ENCODE results near the gene CTNNAL1.
"Not testable (repeated sequence)": the region's sequence is repeated elsewhere in the genome, so short reads cannot be mapped to it uniquely, and the experiment has no call there.

Gene CTNNAL1

GRCh38 chr9:108921200-108921599 lies 92.1 kb downstream of the CTNNAL1 start:
- no peak for DNase-seq

DNA sequence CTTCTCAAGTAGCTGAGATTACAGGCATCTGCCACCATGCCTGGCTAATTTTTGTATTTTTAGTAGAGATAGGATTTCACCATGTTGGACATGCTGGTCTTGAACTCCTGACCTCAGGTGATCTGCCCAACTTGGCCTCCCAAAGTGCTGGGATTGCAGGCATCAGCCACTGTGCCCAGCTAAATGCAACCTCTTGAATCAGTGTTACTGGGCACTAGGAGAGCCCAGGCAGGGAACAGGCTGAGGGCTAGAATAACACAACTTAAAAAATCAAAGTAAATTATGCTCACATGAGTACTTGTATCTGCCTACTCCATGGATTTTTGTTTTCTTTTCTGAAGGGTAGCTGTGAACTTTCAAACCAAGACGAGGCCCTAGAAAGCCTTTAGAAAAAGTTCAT lies 92.9 kb downstream of the CTNNAL1 start:
- not testable (repeated sequence) for DNase-seq

DNA sequence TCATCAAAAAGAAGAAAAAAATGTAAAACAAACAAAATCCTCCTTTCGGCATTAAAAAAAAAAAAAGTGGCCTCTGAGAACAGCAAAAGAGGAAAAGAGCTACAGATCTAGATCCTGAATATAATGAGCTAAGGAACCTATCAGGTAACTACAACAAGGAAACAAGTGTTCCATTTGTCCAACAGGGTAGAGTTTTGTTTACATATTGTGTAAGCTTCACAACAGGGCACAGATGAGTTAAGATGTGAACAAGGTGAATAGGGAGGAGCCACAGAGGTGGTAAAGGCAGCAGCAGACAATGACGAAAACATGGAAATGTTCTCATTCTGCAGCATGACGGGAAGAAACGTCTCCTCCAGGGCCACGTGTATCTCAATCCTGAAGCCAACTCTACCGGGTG lies 93.8 kb downstream of the CTNNAL1 start:
- DNase-seq = no peak

DNA sequence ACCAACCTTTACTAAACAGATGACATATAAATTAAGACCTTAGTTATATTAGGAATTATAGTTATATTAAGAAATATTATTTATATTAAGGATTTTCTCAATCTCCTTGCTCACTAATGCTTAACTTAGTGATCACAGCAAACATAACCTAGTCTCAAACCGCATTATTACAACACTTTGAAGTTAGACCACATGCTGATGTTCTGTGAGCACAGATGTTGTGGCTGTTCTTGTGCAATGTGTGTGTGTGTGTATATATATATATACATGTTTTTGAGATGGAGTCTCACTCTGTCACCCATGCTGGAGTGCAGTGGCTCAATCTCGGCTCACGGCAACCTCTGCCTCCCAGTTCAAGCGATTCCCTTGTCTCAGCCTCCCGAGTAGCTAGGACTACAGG lies 99.9 kb downstream of the CTNNAL1 start:
- DNase-seq = no peak

GRCh38 chr9:108911820-108912219 lies 101.5 kb downstream of the CTNNAL1 start:
- DNase-seq = peak in 1 of 2 donors; percentile 21

DNA sequence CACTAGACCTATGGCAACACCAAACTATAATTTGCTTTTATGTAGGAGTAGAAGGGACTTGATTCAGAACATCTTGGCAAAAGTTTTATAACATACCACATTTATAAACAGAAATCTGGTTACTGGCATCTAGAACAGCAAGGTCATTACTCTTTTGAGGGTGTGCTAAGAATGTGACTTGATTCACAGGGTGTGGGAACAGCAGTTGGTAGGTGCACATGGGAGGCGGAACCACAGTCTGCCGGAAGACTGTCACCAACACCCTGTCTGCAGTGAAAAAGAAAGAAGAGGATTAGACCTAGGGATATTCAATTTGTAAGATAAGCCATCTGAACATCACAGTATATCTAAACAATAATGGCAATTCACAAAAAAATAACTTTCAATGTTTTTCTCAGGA lies 102.4 kb downstream of the CTNNAL1 start:
- DNase-seq = no peak

GRCh38 chr9:108910402-108910801 lies 102.9 kb downstream of the CTNNAL1 start:
- no peak for DNase-seq

DNA sequence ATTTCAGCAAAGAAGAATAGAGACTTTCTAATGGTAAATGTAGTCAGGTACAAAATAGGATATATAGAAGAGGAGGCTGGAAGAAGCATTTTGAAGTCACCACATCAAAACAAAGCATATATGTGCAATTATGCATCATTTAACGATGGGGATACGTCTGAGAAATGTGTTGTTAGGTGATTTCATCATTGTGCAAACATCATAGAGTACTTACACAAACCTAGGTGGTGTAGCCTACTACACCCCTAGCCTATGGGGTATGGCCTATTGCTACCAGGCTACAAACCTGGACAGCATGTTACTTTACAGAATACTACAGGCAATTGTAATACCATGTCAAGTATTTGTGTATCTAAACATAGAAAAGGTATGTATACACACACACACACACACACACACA lies 107.8 kb downstream of the CTNNAL1 start:
- no peak for DNase-seq

- no peak for DNase-seq
Measured at GRCh38 chr9:108904161-108904560, 109.1 kb downstream of the CTNNAL1 start.

GRCh38 chr9:108903420-108904103 lies 109.7 kb downstream of the CTNNAL1 start:
- no peak for DNase-seq

- no peak for DNase-seq
Measured at GRCh38 chr9:108900176-108900575, 113.1 kb downstream of the CTNNAL1 start.

DNA sequence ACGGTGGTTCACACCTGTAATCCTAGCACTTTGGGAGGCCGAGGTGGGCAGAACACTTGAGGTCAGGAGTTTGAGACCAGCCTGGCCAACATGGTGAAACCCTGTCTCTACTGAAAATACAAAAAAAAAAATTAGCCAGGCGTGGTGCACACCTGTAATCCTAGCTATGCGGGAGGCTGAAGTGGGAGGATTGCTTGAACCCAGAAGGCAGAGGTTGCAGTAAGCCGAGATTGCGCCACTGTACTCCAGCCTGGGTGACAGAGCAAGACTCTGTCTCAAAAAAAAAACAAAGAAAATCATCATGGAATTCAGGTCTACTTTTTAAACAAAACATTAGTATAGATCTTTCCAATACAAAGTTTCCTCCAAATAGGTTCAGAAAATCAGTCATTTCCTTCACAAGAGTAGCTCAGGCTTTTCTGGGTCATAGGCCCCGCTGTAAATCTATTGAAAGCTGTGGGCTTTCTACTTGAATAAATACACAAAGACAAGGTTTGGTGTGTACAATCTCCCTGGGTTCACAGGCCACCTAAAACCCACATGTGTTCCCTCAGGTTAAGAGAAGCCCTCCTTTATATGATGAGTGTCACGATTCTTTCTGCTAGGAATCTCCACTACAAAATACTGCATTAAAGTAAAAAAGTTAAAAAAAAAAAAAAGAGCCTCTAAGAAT lies 114.1 kb downstream of the CTNNAL1 start:
- not testable (repeated sequence) for DNase-seq

DNA sequence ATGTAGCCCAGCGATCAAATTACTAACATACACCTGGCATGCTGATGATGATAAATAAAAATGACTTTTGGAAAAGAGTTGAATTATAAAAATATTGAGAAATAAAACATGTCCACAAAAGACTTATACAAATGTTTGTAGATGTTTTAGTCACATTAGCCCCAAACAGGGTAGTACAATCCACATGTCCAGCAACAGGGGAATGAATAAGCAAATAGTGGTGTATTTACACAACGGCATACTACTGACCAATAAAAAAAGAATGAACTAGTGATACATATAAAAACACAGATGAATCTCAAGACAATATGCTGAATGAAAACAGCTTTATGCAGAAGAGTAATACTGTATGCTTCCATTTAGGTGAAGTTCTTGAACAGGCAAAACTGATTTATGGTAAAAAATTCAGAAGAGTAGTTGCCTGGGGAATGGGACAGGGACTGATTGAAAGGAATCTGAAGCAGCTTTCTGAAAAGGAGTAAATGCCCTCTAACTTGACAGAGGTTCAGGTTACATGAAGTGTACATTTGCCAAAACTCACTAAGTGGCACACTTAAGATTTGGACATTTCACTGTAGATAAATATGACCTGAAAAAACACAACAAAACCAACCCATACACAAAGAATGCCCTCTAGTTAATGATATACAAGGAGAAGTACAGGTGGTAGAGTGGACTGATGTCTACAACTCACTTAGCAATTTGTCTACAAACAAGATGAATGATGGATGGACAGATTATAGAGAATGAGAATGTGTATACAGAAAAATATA lies 115.8 kb downstream of the CTNNAL1 start:
- DNase-seq = no peak

DNA sequence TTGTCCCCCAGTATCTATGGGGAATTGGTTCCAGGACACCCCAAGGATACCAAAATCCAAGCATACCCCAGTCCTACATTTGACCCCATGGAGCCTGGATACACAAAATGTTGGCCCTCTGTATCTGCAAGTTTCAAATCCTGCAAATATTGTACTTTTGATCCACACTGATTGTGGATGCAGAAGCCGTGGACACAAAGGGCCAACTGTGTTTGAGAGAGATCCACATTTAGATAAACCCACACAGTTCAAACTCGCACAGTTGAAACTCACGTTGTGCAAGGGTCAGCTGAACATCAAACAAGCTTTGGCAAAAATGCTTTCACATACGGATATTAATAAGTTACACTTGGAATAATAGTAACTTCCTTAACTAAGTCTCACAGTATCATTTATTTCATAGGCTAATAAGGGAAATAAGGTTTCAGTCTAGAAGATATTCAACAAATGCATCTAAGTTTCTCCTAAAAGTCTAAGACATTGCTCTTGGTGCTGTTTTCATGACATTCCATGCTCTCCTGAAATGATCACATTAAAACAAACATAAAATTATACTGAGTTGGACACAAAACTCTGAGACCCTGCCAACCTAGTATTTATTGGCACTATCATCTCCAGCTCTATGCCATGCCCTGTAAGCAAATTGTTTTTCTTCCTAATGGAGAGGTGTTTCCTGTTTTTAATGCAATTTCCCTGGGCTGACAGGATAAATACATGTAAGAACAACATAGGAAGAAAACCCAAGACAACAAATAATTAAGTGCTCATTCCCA lies 118.9 kb downstream of the CTNNAL1 start:
- DNase-seq = no peak

All from CD4-positive, alpha-beta T cell treated with Interleukin-1 beta for 1 hour (primary cell).